ENCODE results near the gene TMEM238. TPM values are rescaled to one million over a fixed set of nuclear protein-coding genes. Genes with fewer than 3 reads are reported as not detected.

TMEM238 gene
- polyA plus RNA-seq, 1 of the 3 experiments (the other 2 are of a cell fraction): 0.12 TPM

- H3K36me3 ChIP-seq (replicated peaks in 1 of 2; ENCODE audit: control insufficient read depth in 1 of 2, insufficient read depth in 2 of 2, low read length in 1 of 2): peaks cover 24 to 30% of the 10 kb centered on the region in 2 experiments
- H3K79me2 ChIP-seq (ENCODE audit: insufficient read depth): peaks cover 24% of the 10 kb centered on the region
- H2AFZ ChIP-seq (ENCODE audit: low read depth): no peak overlapping the region
- H4K20me1 ChIP-seq (ENCODE audit: insufficient read depth): peaks cover 44% of the 10 kb centered on the region
- H3F3A ChIP-seq (replicated peaks; ENCODE audit: insufficient read depth): peaks cover 42% of the 10 kb centered on the region
- 85% methylated on average over 18 of the region's 18 CpGs for WGBS (ENCODE audit: low lambda C conversion rate)
- no peaks in the 10 kb centered on the region for H3K9me3 ChIP-seq
- H3K27ac ChIP-seq (ENCODE audit: low read depth in 2 of 2, low read length in 1 of 2): no peak overlapping the region
- H3K4me1 ChIP-seq (ENCODE audit: control insufficient read depth in 1 of 2, insufficient read depth in 2 of 2, low read depth in 1 of 2, low read length in 1 of 2): peaks cover 14 to 28% of the 10 kb centered on the region in 2 experiments; a peak in 3 of 4 replicates
- no peaks in the 10 kb centered on the region for H3K9me2 ChIP-seq
- no peak overlapping the region for H3K4me3 ChIP-seq (ENCODE audit: low read depth in 2 of 2, low read length in 1 of 2)
- DNase-seq: peak; percentile 42
- no peak for TF ChIP-seq JUND (IDR thresholded peaks at IDR 0.05)
- TF ChIP-seq ELF1 (IDR thresholded peaks at IDR 0.05): no peak
- no peak for TF ChIP-seq GATA2 (CRISPR knock-in tag; IDR thresholded peaks at IDR 0.05)
- TF ChIP-seq CTCF (IDR thresholded peaks at IDR 0.05): no peak
- TF ChIP-seq RCOR1 (IDR thresholded peaks at IDR 0.05; ENCODE audit: low read length): no peak
- TF ChIP-seq TAF1 (IDR thresholded peaks at IDR 0.05; ENCODE audit: borderline replicate concordance, low read depth, low read length): no peak
- TF ChIP-seq, protein P1, sequence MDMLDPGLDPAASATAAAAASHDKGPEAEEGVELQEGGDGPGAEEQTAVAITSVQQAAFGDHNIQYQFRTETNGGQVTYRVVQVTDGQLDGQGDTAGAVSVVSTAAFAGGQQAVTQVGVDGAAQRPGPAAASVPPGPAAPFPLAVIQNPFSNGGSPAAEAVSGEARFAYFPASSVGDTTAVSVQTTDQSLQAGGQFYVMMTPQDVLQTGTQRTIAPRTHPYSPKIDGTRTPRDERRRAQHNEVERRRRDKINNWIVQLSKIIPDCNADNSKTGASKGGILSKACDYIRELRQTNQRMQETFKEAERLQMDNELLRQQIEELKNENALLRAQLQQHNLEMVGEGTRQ (IDR thresholded peaks at IDR 0.05; ENCODE audit: borderline replicate concordance, low read depth, low read length): no peak
- no peak overlapping the region for H3K9ac ChIP-seq
- CTCF ChIA-PET: interaction anchor here (0.5 to 2.5 kb wide), 3 partner anchors 9 to 252 kb away, joined by 3 to 12 read pairs (median 3); no protein-coding TSS in a partner anchor
- H3K27me3 ChIP-seq (ENCODE audit: insufficient read depth): no peaks in the 10 kb centered on the region
- POLR2A ChIA-PET: interaction anchor here (0.7 to 4.5 kb wide), 2 partner anchors 9 to 14 kb away, joined by 4 to 33 read pairs; partner anchors contain the start of gene UBE2S
- H3K4me2 ChIP-seq: no peak overlapping the region
These were observed 9.0 kb upstream of the TMEM238 start for GRCh38 chr19:55392820-55393761.

GRCh38 chr19:55391702-55392615 lies 7.9 kb upstream of the TMEM238 start:
- Histone ChIP-seq H3K79me2 (ENCODE audit: insufficient read depth) (peaks cover 36% of the 10 kb centered on the region), H3K9ac (no peak overlapping the region), H3K27ac (ENCODE audit: low read depth in 2 of 2, low read length in 1 of 2) (no peak overlapping the region), H3K36me3 (replicated peaks in 1 of 2; ENCODE audit: control insufficient read depth in 1 of 2, insufficient read depth in 2 of 2, low read length in 1 of 2) (peaks cover 36 to 41% of the 10 kb centered on the region in 2 experiments), H3K9me3 (no peaks in the 10 kb centered on the region), H4K20me1 (ENCODE audit: insufficient read depth) (peaks cover 55% of the 10 kb centered on the region), H3K4me3 (ENCODE audit: low read depth in 2 of 2, low read length in 1 of 2) (no peak overlapping the region), H3K4me2 (no peak overlapping the region), H3F3A (replicated peaks; ENCODE audit: insufficient read depth) (peaks cover 42% of the 10 kb centered on the region), H3K27me3 (ENCODE audit: insufficient read depth) (no peaks in the 10 kb centered on the region), H3K9me2 (no peaks in the 10 kb centered on the region), H2AFZ (ENCODE audit: low read depth) (no peak overlapping the region), H3K4me1 (ENCODE audit: control insufficient read depth in 1 of 2, insufficient read depth in 2 of 2, low read depth in 1 of 2, low read length in 1 of 2) (peaks cover 19 to 40% of the 10 kb centered on the region in 2 experiments; a peak in 3 of 4 replicates)
- DNase-seq: peak; percentile 25
- ChIA-PET POLR2A (interaction anchor here (1.6 to 4.5 kb wide), 2 partner anchors 8 to 15 kb away, joined by 8 to 33 read pairs; partner anchors contain the start of gene UBE2S), CTCF (interaction anchor here (0.5 to 1.8 kb wide), 4 partner anchors 11 to 112 kb away, joined by 3 to 5 read pairs (median 3); no protein-coding TSS in a partner anchor)
- no peak for TF ChIP-seq RAD21 (IDR thresholded peaks at IDR 0.05; ENCODE audit: low read length)
- no peak for TF ChIP-seq CTCF (IDR thresholded peaks at IDR 0.05)
- TF ChIP-seq JUND (IDR thresholded peaks at IDR 0.05): no peak
- no peak for TF ChIP-seq FOXJ3 (CRISPR knock-in tag; IDR thresholded peaks at IDR 0.05)
- TF ChIP-seq MXI1 (IDR thresholded peaks at IDR 0.05; ENCODE audit: low read depth, low read length): no peak
- 86% methylated on average over 17 of the region's 18 CpGs for WGBS (ENCODE audit: low lambda C conversion rate)
